HEK293 (cell line): ENCODE results near the gene CEP104.

Source experiments
- CTCF ChIA-PET: fragments of 350-600 bp; formaldehyde crosslinking; extraction: SDS; loops from one replicate; lab custom pipeline; 2021; ENCODE audit warnings: antibody characterized with exemption; lab: Yijun Ruan, JAX
- POLR2A ChIA-PET: fragments of 300-600 bp; formaldehyde crosslinking; extraction: SDS; loops from one replicate; lab custom pipeline; 2020; ENCODE audit warnings: antibody characterized with exemption, inconsistent platforms; lab: Yijun Ruan, JAX
- H3K27ac ChIP-seq: fragments of 200-500 bp; sonication (Bioruptor generic); 2 replicates; pipeline ENCODE4 v1.5.1; 2014; ENCODE audit warnings: low read depth, low read length, control low read depth, inconsistent platforms; ENCODE audit errors: extremely low read depth
- H3K36me3 ChIP-seq, 2 experiments: fragments of 200-500 bp in 1 of 2; sonication (Bioruptor generic) in 1 of 2; 1 replicate in 1 of 2; 2 replicates in 1 of 2; pipeline ENCODE4 v1.5.1; 2014 to 2017; ENCODE audit warnings: inconsistent platforms in 2 of 2, low read length in 2 of 2; ENCODE audit not compliant: control insufficient read depth in 2 of 2, insufficient read depth in 1 of 2
- H3K4me1 ChIP-seq: fragments of 200-500 bp; sonication (Bioruptor generic); 2 replicates; pipeline ENCODE4 v1.5.1; 2014; ENCODE audit warnings: mild to moderate bottlenecking, low read length, inconsistent platforms; ENCODE audit not compliant: control insufficient read depth, insufficient read depth
- H3K4me3 ChIP-seq: 2 replicates; pipeline ENCODE4 v1.5.1; 2011; ENCODE audit warnings: low read depth, mild to moderate bottlenecking, control low read depth, low read length, moderate library complexity
- H3K9me3 ChIP-seq: fragments of 200-500 bp; sonication (Bioruptor generic); 2 replicates; pipeline ENCODE4 v1.5.1; 2014; ENCODE audit warnings: low read depth, low read length, inconsistent platforms; ENCODE audit not compliant: control insufficient read depth, insufficient read depth
- GFI1B ChIP-seq: fragments of 450-650 bp; formaldehyde crosslinking; IDR thresholded peaks from 2 replicates; pipeline ENCODE4 v1.5.1; 2016; ENCODE audit warnings: missing biosample characterization, missing genetic modification characterization
- HOXA7 ChIP-seq: sonication (generic); formaldehyde crosslinking; IDR thresholded peaks from 2 replicates; pipeline ENCODE4 v1.8.1; 2022; ENCODE audit warnings: missing genetic modification reagents, borderline replicate concordance
- KLF1 ChIP-seq: fragments of 450-650 bp; formaldehyde crosslinking; IDR thresholded peaks from 2 replicates; pipeline ENCODE4 v1.5.1; 2016; ENCODE audit warnings: missing biosample characterization, missing genetic modification characterization
- KLF9 ChIP-seq: fragments of 450-650 bp; formaldehyde crosslinking; IDR thresholded peaks from 2 replicates; pipeline ENCODE4 v1.5.1; 2016; ENCODE audit warnings: missing biosample characterization, missing genetic modification characterization, low read depth
- MEIS1 ChIP-seq: sonication (generic); formaldehyde crosslinking; IDR thresholded peaks from 2 replicates; pipeline ENCODE4 v1.8.1; 2022; ENCODE audit warnings: missing genetic modification reagents, mild to moderate bottlenecking, borderline replicate concordance
- PRDM1 ChIP-seq: fragments of 450-650 bp; formaldehyde crosslinking; IDR thresholded peaks from 2 replicates; pipeline ENCODE4; 2016; ENCODE audit warnings: missing biosample characterization, missing genetic modification characterization
- SCRT1 ChIP-seq: fragments of 450-650 bp; formaldehyde crosslinking; IDR thresholded peaks from 2 replicates; pipeline ENCODE4 v1.5.1; 2016; ENCODE audit warnings: missing biosample characterization, missing genetic modification characterization, borderline replicate concordance
- TCF7L2 ChIP-seq: IDR thresholded peaks from 2 replicates; pipeline ENCODE4 v1.6.1; 2011; ENCODE audit warnings: low read depth, mild to moderate bottlenecking, inconsistent platforms, low read length, moderate library complexity, borderline replicate concordance
- ZBTB20 ChIP-seq: fragments of 450-650 bp; formaldehyde crosslinking; IDR thresholded peaks from 2 replicates; pipeline ENCODE4 v1.5.1; 2016; ENCODE audit warnings: missing biosample characterization, missing genetic modification characterization
- ZEB2 ChIP-seq: fragments of 450-650 bp; formaldehyde crosslinking; IDR thresholded peaks from 2 replicates; pipeline ENCODE4 v1.5.1; 2016; ENCODE audit warnings: missing biosample characterization, missing genetic modification characterization
- ZFP3 ChIP-seq: fragments of 450-650 bp; formaldehyde crosslinking; IDR thresholded peaks from 2 replicates; pipeline ENCODE4 v1.5.1; 2016; ENCODE audit warnings: low read depth, missing biosample characterization, missing genetic modification characterization
- ZIC2 ChIP-seq: fragments of 450-650 bp; formaldehyde crosslinking; IDR thresholded peaks from 2 replicates; pipeline ENCODE4 v1.5.1; 2016; ENCODE audit warnings: missing biosample characterization, missing genetic modification characterization
- ZNF112 ChIP-seq: fragments of 450-650 bp; formaldehyde crosslinking; IDR thresholded peaks from 2 replicates; pipeline ENCODE4 v1.5.0; 2017; ENCODE audit warnings: missing biosample characterization, missing genetic modification characterization
- ZNF132 ChIP-seq: fragments of 450-650 bp; formaldehyde crosslinking; IDR thresholded peaks from 2 replicates; pipeline ENCODE4 v1.5.1; 2017; ENCODE audit warnings: missing biosample characterization, missing genetic modification characterization, borderline replicate concordance
- ZNF157 ChIP-seq: fragments of 450-650 bp; formaldehyde crosslinking; IDR thresholded peaks from 2 replicates; pipeline ENCODE4 v1.5.1; 2016; ENCODE audit warnings: missing biosample characterization, missing genetic modification characterization
- ZNF169 ChIP-seq: fragments of 450-650 bp; formaldehyde crosslinking; IDR thresholded peaks from 2 replicates; pipeline ENCODE4 v1.5.1; 2016; ENCODE audit warnings: missing biosample characterization, missing genetic modification characterization
- ZNF175 ChIP-seq: fragments of 450-650 bp; formaldehyde crosslinking; IDR thresholded peaks from 2 replicates; pipeline ENCODE4 v1.5.1; 2016; ENCODE audit warnings: missing biosample characterization, missing genetic modification characterization
- ZNF202 ChIP-seq: fragments of 450-650 bp; formaldehyde crosslinking; IDR thresholded peaks from 2 replicates; pipeline ENCODE4 v1.5.1; 2016; ENCODE audit warnings: missing biosample characterization, missing genetic modification characterization, borderline replicate concordance
- ZNF292 ChIP-seq: fragments of 450-650 bp; formaldehyde crosslinking; IDR thresholded peaks from 2 replicates; pipeline ENCODE4 v1.5.1; 2016; ENCODE audit warnings: low read depth, missing biosample characterization, missing genetic modification characterization, borderline replicate concordance
- ZNF366 ChIP-seq: fragments of 450-650 bp; formaldehyde crosslinking; conservative IDR thresholded peaks from 2 replicates; pipeline ENCODE4 v1.5.1; 2016; ENCODE audit warnings: missing biosample characterization, missing genetic modification characterization
- ZNF394 ChIP-seq: fragments of 450-650 bp; formaldehyde crosslinking; IDR thresholded peaks from 2 replicates; pipeline ENCODE4 v1.5.1; 2016; ENCODE audit warnings: missing biosample characterization, missing genetic modification characterization, mild to moderate bottlenecking, moderate library complexity, borderline replicate concordance
- ZNF426 ChIP-seq: fragments of 450-650 bp; formaldehyde crosslinking; IDR thresholded peaks from 2 replicates; pipeline ENCODE4 v1.5.1; 2017; ENCODE audit warnings: missing biosample characterization, missing genetic modification characterization, mild to moderate bottlenecking, inconsistent platforms, moderate library complexity
- ZNF473 ChIP-seq: fragments of 450-650 bp; formaldehyde crosslinking; IDR thresholded peaks from 2 replicates; pipeline ENCODE4 v1.5.1; 2017; ENCODE audit warnings: missing biosample characterization, missing genetic modification characterization
- ZNF561 ChIP-seq: fragments of 450-650 bp; IDR thresholded peaks from 2 replicates; pipeline ENCODE4 v1.5.1; 2018; ENCODE audit warnings: missing biosample characterization, missing genetic modification characterization, borderline replicate concordance
- ZNF621 ChIP-seq: fragments of 450-650 bp; formaldehyde crosslinking; IDR thresholded peaks from 2 replicates; pipeline ENCODE4 v1.5.1; 2017; ENCODE audit warnings: missing biosample characterization, missing genetic modification characterization
- ZNF624 ChIP-seq: fragments of 450-650 bp; formaldehyde crosslinking; IDR thresholded peaks from 2 replicates; pipeline ENCODE4 v1.5.1; 2017; ENCODE audit warnings: missing biosample characterization, missing genetic modification characterization
- ZNF658 ChIP-seq: fragments of 450-650 bp; formaldehyde crosslinking; IDR thresholded peaks from 2 replicates; pipeline ENCODE4; 2016; ENCODE audit warnings: missing biosample characterization, missing genetic modification characterization
- ZNF76 ChIP-seq: fragments of 450-650 bp; formaldehyde crosslinking; IDR thresholded peaks from 2 replicates; pipeline ENCODE4; 2016; ENCODE audit warnings: low read depth, missing biosample characterization, missing genetic modification characterization, borderline replicate concordance
- TF ChIP-seq, protein P1 (sequence below): fragments of 450-650 bp; formaldehyde crosslinking; IDR thresholded peaks from 2 replicates; pipeline ENCODE4 v1.5.1; 2016; ENCODE audit warnings: missing biosample characterization, missing genetic modification characterization
- TF ChIP-seq, protein P2 (sequence below): fragments of 450-650 bp; formaldehyde crosslinking; IDR thresholded peaks from 2 replicates; pipeline ENCODE4 v1.5.1; 2016; ENCODE audit warnings: missing biosample characterization, missing genetic modification characterization
- TF ChIP-seq, protein P3 (sequence below): fragments of 450-650 bp; IDR thresholded peaks from 2 replicates; pipeline ENCODE4 v1.5.1; 2018; ENCODE audit warnings: missing biosample characterization, mild to moderate bottlenecking, missing genetic modification characterization

CEP104 gene

DNA sequence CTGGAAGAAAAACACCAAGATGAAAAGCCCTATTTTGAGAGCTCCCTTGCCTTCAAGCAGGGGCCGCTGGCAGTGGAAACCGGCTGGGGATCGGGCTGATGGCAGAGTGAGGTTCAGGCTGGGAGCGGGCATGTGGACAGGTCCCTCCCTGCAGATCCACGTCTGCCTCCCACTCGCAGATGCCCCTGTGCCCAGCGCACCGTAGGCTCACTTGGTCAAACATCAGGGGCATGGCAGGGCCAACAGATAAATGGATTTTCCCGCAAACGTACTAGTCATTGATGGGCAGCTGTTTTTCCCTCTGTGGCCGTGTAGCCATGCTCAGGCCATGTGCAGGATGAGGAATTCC lies 49.6 kb upstream of the CEP104 start:
- TF ChIP-seq, protein P1, sequence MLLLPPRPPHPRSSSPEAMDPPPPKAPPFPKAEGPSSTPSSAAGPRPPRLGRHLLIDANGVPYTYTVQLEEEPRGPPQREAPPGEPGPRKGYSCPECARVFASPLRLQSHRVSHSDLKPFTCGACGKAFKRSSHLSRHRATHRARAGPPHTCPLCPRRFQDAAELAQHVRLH: no peak
- TF ChIP-seq, protein P2, sequence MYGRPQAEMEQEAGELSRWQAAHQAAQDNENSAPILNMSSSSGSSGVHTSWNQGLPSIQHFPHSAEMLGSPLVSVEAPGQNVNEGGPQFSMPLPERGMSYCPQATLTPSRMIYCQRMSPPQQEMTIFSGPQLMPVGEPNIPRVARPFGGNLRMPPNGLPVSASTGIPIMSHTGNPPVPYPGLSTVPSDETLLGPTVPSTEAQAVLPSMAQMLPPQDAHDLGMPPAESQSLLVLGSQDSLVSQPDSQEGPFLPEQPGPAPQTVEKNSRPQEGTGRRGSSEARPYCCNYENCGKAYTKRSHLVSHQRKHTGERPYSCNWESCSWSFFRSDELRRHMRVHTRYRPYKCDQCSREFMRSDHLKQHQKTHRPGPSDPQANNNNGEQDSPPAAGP (tag by site-specific recombination): no peak
- TF ChIP-seq ZEB2 (tag by site-specific recombination): no peak
- TF ChIP-seq ZNF112 (tag by site-specific recombination): no peak
- no peak for TF ChIP-seq HOXA7
- no peak for TF ChIP-seq ZNF132
- no peak for TF ChIP-seq ZNF394 (tag by site-specific recombination)
- TF ChIP-seq ZNF157: no peak
- TF ChIP-seq TCF7L2: no peak
- no peak for TF ChIP-seq ZNF561 (tag by site-specific recombination)
- no peak for TF ChIP-seq ZNF202
- ChIA-PET POLR2A (no interaction called here), CTCF (interaction anchor here (0.5 to 0.7 kb wide), 2 partner anchors 15 to 345 kb away, joined by 3 read pairs; no protein-coding TSS in a partner anchor)
- Histone ChIP-seq H3K27ac (no peak overlapping the region), H3K36me3 (no peaks in the 10 kb centered on the region), H3K9me3 (no peaks in the 10 kb centered on the region), H3K4me1 (no peaks in the 10 kb centered on the region), H3K4me3 (no peak overlapping the region)

DNA sequence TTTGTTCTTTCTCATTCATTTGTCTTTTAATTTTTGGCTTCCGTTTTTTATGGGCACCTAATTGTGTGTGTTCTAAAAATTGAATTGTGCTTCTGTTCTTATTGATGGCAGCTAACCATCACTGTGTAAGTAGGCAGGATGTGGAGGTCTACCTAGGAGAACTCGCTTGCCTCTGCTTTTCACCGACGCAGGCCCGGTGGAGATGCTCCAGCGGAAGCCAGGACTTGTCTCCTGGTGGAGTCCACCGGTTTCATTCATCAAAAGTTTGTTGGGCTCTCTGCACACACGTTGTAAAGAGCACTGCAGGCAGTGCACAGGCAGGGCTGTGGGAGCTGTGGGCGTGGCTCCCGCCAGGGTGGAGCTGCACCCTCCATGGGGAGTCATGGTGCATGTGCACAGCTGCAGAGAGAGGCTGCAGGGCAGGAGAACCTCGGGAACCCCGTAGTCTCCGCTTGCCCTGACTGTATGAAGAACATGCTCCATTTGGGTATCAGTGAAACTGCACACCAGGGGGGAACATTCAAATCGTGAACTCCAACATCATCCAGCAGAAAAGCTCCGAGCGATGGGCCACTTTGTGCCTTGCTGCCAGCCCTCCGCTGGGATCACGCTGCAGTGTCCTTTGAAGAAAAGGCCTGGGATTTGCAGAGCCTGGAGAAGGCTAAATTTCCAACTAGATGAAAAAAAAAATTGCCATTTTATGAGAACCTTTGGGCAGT lies 49.1 kb upstream of the CEP104 start:
- no peaks in the 10 kb centered on the region for H3K36me3 ChIP-seq
- no peak overlapping the region for H3K27ac ChIP-seq
- TF ChIP-seq KLF1: peak; percentile 70
- peak; percentile 79; the same call in 1 of the 2 replicates for TF ChIP-seq ZNF561 (tag by site-specific recombination)
- peak; percentile 60 for TF ChIP-seq ZIC2 (tag by site-specific recombination)
- no peak for TF ChIP-seq ZNF366
- TF ChIP-seq, protein P3, sequence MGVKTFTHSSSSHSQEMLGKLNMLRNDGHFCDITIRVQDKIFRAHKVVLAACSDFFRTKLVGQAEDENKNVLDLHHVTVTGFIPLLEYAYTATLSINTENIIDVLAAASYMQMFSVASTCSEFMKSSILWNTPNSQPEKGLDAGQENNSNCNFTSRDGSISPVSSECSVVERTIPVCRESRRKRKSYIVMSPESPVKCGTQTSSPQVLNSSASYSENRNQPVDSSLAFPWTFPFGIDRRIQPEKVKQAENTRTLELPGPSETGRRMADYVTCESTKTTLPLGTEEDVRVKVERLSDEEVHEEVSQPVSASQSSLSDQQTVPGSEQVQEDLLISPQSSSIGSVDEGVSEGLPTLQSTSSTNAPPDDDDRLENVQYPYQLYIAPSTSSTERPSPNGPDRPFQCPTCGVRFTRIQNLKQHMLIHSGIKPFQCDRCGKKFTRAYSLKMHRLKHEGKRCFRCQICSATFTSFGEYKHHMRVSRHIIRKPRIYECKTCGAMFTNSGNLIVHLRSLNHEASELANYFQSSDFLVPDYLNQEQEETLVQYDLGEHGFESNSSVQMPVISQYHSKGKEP (tag by site-specific recombination): peak; percentile 53; the same call in 1 of the 2 replicates
- no peak for TF ChIP-seq ZNF621
- peak; percentile 53; the same call in 1 of the 2 replicates for TF ChIP-seq KLF9
- no peaks in the 10 kb centered on the region for H3K4me1 ChIP-seq
- no peak overlapping the region for H3K4me3 ChIP-seq
- H3K9me3 ChIP-seq: no peaks in the 10 kb centered on the region
- POLR2A ChIA-PET: no interaction called here
- CTCF ChIA-PET: interaction anchor here (0.6 kb wide), 1 partner anchor 242 kb away, joined by 4 read pairs; no protein-coding TSS in a partner anchor

DNA sequence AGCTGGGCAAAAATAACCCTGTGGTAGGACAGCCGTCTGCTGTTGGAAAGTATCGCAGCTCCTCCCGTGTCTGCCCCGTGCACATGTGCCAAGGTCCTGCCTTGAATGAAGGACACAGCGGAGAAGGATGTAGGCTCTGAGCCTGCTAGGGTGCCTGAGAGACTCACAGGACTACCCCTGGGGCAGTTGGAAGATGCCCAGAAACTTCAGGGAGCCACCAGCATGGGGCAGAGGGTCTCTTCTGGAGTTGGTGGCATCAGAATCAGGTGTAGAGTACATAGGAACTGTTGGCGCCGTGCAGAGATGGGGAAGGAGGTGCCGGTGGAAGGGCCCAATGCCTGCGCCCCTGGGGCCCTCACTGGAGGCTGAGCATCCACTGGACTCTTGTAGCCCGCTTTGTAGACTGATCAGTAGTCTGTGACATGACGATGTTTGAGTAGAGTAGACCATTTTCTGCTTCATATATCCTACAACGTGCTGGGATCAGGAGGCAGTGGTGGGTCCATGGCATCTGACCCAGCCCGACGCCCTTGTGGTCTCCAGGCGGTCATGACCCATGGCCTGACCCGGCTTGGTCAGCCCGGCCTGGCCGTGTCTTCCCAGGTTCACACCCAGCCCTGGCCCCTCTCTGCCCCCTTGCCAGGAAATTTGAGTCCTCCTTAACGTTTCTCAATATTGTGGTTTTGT lies 48.4 kb upstream of the CEP104 start:
- H3K9me3 ChIP-seq: no peaks in the 10 kb centered on the region
- H3K36me3 ChIP-seq: no peaks in the 10 kb centered on the region
- ChIA-PET CTCF (interaction anchor here (0.6 to 0.7 kb wide), 2 partner anchors 241 to 338 kb away, joined by 3 to 4 read pairs; no protein-coding TSS in a partner anchor), POLR2A (no interaction called here)
- no peaks in the 10 kb centered on the region for H3K4me1 ChIP-seq
- H3K4me3 ChIP-seq: no peak overlapping the region
- H3K27ac ChIP-seq: no peak overlapping the region
- TF ChIP-seq GFI1B (tag by site-specific recombination): no peak
- no peak for TF ChIP-seq ZNF169 (tag by site-specific recombination)
- no peak for TF ChIP-seq ZNF473 (tag by site-specific recombination)
- TF ChIP-seq ZFP3 (tag by site-specific recombination): no peak
- no peak for TF ChIP-seq ZNF624 (tag by site-specific recombination)
- no peak for TF ChIP-seq ZNF175 (tag by site-specific recombination)
- no peak for TF ChIP-seq ZNF426
- no peak for TF ChIP-seq ZNF292
- TF ChIP-seq ZNF658 (tag by site-specific recombination): no peak
- TF ChIP-seq PRDM1 (tag by site-specific recombination): no peak
- no peak for TF ChIP-seq MEIS1 (CRISPR knock-in tag)
- no peak for TF ChIP-seq SCRT1
- no peak for TF ChIP-seq ZBTB20 (tag by site-specific recombination)
- no peak for TF ChIP-seq ZNF76 (tag by site-specific recombination)
